Measurements from ENCODE around the gene WWOX.

Gene WWOX

GRCh38 chr16:79136955-79137354 lies 1037.5 kb downstream of the WWOX start:
- DNase-seq (ENCODE audit: low spot score) = no peak
- TF ChIP-seq, protein P1, sequence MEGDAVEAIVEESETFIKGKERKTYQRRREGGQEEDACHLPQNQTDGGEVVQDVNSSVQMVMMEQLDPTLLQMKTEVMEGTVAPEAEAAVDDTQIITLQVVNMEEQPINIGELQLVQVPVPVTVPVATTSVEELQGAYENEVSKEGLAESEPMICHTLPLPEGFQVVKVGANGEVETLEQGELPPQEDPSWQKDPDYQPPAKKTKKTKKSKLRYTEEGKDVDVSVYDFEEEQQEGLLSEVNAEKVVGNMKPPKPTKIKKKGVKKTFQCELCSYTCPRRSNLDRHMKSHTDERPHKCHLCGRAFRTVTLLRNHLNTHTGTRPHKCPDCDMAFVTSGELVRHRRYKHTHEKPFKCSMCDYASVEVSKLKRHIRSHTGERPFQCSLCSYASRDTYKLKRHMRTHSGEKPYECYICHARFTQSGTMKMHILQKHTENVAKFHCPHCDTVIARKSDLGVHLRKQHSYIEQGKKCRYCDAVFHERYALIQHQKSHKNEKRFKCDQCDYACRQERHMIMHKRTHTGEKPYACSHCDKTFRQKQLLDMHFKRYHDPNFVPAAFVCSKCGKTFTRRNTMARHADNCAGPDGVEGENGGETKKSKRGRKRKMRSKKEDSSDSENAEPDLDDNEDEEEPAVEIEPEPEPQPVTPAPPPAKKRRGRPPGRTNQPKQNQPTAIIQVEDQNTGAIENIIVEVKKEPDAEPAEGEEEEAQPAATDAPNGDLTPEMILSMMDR (IDR thresholded peaks at IDR 0.05) = no peak
- Histone ChIP-seq H3K4me3 (no peak overlapping the region), H3K27ac (no peak overlapping the region)

DNA sequence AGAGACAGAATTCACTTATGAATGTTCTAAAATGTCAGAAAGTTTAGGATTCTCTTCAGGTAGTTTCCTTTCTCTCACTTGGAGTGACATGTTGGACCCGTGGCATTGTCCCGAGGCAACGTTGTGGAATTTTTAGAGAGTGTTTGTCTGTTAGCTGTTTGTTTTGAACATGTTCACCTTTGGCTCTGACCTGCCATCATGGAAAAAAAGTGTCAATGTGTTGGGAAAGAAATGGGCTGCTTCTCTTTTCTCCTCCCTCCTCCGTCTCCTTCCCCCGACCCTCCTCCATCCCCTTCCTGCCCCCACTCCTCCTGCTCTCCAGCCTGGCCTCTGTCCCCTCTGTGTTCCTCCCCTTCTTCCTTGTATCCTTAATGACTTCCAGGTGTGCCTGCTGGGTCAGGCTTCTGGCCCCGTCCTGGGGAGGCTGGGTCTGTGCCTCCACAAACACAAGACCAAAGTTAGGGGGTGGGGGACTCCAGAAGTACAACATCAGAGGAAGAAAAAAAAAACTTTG lies 1038.0 kb downstream of the WWOX start:
- TF ChIP-seq, protein P1 (IDR thresholded peaks at IDR 0.05) = no peak
- Histone ChIP-seq H3K4me3 (no peak overlapping the region), H3K27ac (no peak overlapping the region)
- no peak for DNase-seq (ENCODE audit: low spot score)

DNA sequence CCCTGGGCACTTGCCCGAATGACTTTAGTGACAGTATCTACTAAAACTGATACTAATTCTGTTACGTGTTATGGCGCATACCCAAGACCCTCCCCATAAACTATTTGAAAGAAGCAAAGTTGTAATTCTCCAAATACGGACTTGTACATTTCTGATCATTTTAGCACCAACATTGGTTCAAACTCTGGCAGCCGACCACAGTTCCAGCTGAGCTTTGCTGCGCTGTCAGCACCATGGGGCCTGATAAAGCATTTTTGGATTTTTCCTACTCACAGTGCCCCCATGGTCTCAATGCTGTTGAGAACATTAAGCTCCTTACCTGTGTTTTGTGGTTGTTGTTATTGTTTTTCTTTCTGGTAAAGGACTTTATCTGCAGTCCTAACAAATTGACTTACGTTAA lies 1040.3 kb downstream of the WWOX start:
- H3K4me3 ChIP-seq = no peak overlapping the region
- no peak overlapping the region for H3K27ac ChIP-seq
- TF ChIP-seq, protein P1 (IDR thresholded peaks at IDR 0.05) = no peak
- DNase-seq (ENCODE audit: low spot score) = no peak

DNA sequence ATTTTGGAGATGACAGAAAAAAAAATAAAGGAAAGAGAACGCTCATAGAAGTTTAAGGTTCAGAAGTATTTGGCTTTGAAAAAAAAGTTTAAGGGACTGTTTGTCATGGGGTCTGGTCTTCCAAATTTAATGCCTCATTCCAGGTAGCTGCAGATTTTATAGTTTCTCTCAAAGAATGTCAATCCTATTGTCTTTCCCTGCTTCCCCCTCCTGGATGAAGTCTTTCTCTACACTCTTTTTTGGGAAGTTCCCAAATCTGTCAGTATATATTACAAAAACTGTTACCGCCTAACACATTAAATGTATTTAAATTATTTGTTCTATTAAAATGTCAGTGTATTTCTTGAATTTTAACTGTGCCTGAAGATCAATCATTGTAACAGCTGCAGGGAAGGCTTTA lies 1043.6 kb downstream of the WWOX start:
- DNase-seq (ENCODE audit: low spot score) = no peak
- Histone ChIP-seq H3K27ac (no peak overlapping the region), H3K4me3 (no peak overlapping the region)
- TF ChIP-seq, protein P1 (IDR thresholded peaks at IDR 0.05) = no peak

- no peak for DNase-seq (ENCODE audit: low spot score)
- no peak overlapping the region for H3K27ac ChIP-seq
- TF ChIP-seq, protein P1 (IDR thresholded peaks at IDR 0.05) = no peak
- H3K4me3 ChIP-seq = no peak overlapping the region
Observed at GRCh38 chr16:79150151-79150550, 1050.7 kb downstream of the WWOX start.

GRCh38 chr16:79150632-79151310 lies 1051.3 kb downstream of the WWOX start:
- TF ChIP-seq, protein P1 (IDR thresholded peaks at IDR 0.05) = no peak

DNA sequence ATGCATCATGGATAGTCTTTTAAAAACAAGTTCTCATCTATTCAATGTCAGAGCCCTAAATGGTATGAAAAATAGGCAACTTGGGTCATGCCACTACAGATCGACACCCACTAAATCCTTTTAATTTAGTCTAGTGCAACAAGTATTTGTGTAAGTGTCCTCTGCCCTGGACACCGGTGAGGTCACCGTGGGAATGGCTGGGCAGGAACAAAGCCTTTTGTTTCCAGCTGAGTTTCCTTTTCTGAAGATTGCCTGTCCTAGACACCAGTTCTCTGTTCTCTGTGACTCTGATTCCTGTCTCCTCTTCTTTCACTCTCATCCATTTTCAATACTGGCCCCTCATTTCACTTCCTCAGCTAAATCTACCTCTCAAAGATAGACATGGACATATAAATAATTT lies 1054.6 kb downstream of the WWOX start:
- Histone ChIP-seq H3K4me3 (no peak overlapping the region), H3K27ac (no peak overlapping the region)
- TF ChIP-seq, protein P1 (IDR thresholded peaks at IDR 0.05) = no peak
- no peak for DNase-seq (ENCODE audit: low spot score)

More at GRCh38 chr16:79150632-79151310, 1051.3 kb downstream of the WWOX start:
- DNase-seq (ENCODE audit: low spot score) = no peak
- Histone ChIP-seq H3K27ac (no peak overlapping the region), H3K4me3 (no peak overlapping the region)

Data from coronary artery (tissue), 2 donors.